NCI-H226 (cell line): ENCODE results near the gene OPRD1.

Experiments
- DNase-seq: peaks from one replicate; pipeline ENCODE4 v3.0.0-alpha.2; 2015

The OPRD1 gene

DNA sequence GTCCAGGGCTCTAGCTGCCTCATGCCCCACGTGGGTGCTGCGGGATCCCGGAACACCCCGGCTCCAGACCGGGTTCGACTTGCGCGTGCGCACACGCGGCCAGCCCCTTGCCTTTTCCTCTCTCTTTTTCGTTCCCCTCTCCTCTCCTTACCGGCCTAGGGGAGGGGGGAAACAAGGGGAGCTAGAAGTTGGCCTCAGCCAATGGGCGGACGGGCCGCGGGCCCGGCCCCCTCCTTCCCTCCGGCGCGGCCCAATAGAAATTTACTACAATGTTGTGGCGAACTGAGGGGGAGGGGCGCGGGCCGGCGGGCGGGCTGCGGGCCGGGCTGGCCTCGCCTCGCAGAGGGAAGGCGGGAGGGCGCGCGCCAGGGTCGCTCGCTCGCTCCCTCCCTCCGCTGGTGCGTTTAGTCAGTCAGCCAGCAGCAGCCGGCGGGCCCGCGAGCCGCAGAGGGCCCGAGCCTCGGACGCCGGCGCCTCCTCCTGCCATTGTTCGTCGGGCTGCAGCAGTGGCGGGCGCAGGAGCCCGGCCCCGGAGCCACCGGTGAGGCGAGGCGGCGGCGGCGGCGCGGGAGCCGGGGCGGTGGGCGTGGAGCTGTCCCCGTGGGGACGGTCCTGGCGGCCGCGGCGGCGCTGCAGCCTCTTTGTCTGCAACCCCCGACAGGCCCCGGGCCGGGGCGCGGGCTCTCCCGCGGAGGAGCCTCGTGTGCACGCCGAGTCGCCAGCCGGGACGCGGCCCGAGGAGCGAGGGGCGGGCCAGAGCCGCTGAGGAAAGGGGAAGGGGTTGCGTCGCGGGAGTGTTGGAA is 102.5 kb downstream of the OPRD1 start, which contains the start of gene EPB41:
Gene EPB41, plus strand, starts transcription at position 342 of the 803 bp plus-strand sequence. CDS start 72,869 bp downstream, outside the sequence.
- DNase-seq, result peak; percentile 88

DNA sequence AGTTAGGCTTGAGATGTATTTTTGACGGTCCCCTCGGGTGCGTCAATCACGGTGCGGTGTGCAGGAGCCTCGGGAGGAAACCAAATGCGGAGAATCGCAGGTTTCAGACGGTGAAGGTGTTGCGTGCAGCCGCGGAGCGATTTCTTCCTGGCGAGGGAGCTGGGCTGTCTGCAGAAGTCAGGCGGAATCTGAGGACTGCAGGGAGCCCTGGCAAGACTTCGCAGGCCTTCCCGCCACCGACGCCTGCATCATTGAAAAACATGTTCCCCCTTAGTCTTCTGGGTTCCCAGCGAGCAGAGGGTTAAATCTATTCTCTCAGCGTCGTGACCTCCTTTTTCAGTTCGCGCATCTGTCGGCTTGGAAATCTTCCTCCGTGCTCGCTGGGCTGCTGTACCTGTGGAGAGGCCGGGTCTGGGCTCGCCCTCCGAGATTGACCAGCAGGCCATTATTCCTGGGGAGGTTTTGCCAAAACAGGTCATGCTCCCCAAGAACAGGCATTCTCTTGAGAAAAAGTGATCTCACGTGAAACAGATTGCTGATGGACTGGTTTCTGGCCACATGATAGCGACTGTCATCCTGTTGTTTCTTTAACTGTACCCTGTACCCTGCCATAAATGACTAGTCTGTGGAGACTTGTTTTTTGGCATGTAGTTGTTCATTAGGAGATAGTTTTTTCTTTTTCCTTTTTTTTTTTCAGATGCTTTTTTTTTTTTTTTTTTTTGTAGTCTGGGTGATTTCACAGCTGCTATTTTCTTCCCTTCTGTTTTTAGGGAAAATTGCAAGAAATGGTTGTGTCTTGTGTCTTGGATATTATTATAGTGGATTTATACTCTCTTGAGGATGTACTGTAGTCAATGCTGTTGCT is 103.3 kb downstream of the OPRD1 start:
- no peak for DNase-seq

DNA sequence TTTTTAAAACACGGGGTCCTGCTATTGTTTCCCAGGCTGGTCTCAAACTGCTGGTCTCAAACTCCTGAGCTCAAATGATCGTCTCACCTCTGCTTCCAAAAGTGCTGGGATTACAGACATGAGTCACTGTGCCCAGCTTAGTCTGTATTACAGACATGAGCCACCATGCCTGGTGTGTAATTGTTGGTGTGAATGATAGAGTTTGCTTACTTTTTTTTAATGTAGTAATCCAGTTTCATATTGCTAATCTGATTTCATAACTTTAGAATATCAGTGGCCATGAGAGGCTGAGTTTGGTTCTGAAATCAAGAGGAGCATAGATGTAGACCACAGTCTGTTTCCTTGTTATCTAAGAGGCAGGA is 105.8 kb downstream of the OPRD1 start:
- no peak for DNase-seq
